Putamen (tissue), 1 donor: ENCODE measurements around the gene GALNS.
A peak's percentile ranks its signal among the peaks of the same experiment; 100 is the strongest.
"Not testable (repeated sequence)": the region's sequence is repeated elsewhere in the genome, so short reads cannot be mapped to it uniquely, and the experiment has no call there.

ENCODE experiments used
- DNase-seq: peaks from one replicate; pipeline ENCODE4 v3.0.0-alpha.2; 2016; ENCODE audit warnings: low spot score

Gene GALNS

DNA sequence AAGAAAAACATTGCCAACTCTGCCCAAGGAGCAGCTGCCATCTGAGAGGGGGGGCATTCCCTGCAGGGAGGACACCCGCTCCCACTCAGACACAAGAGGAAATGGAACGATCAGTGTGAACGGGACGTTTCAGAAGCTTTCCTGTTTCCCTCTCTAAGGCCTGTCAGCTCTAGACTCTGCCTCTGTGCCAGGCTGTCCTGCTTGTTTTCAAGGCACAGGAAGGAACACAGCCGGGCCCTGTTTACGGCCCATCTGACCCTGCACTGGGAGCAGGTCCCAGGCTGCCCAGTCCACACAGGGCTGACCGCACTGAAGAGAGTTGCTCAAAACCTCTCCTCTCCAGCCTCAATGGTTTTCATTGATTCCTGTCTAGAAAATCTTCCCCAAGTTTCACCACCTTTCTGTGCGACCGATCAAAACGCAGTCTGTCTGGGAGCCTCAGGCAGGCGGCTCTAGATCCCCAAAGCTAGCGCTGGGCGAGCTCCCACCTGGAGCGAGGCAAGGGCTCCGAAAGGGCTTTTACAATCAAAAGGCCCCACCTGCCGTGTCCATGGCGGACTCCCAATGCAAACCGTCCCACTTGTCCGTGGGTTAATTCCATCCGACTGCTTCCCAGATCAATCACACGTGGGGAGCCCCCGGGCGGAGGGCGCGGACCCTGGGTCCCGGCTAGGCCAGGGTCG is 73.2 kb downstream of the GALNS start:
- DNase-seq: peak; percentile 53

DNA sequence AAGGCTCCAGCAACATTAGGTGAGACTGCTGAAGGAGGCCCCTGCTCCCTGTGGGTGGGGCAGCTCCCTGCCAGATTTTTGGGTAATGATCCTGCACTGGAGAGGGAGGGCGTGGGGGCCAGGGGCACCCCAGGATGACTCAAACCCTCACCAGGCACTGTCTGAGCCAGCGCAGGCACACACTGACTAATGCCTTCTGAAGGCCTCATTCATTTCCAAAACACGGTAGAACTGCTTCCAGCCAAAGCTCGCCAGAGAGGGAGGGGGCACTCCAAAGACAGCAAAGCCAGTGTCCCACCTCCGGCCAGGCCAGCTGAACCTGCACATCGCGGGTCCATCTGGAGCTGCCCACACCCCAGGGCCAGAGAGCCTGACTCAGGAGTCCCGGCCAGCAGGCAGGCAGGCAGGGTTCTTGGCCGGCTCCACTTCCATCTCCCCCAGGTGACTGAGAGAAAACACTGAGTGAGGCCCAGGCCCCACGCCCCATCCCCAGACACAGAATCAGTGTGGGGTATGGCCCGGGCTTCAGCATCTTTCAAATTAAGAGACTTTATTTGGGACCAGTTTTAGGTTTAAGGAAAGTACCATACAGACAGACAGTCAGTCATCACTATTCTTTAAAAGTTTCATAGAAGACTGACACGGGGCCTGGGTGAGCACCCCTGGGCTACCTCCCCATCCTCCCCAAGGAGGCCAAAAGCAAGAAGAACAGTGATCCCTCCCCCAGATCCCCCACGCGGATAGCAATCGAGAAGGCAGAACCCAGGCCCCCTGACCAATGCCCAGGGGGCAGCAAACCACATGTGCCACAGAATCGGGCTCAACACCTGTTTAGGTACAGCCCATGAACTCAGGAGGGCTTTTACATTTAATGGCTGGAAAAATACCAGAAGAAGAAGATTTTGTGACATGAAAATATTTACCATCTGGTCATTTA is 74.0 kb downstream of the GALNS start:
- DNase-seq: no peak

DNA sequence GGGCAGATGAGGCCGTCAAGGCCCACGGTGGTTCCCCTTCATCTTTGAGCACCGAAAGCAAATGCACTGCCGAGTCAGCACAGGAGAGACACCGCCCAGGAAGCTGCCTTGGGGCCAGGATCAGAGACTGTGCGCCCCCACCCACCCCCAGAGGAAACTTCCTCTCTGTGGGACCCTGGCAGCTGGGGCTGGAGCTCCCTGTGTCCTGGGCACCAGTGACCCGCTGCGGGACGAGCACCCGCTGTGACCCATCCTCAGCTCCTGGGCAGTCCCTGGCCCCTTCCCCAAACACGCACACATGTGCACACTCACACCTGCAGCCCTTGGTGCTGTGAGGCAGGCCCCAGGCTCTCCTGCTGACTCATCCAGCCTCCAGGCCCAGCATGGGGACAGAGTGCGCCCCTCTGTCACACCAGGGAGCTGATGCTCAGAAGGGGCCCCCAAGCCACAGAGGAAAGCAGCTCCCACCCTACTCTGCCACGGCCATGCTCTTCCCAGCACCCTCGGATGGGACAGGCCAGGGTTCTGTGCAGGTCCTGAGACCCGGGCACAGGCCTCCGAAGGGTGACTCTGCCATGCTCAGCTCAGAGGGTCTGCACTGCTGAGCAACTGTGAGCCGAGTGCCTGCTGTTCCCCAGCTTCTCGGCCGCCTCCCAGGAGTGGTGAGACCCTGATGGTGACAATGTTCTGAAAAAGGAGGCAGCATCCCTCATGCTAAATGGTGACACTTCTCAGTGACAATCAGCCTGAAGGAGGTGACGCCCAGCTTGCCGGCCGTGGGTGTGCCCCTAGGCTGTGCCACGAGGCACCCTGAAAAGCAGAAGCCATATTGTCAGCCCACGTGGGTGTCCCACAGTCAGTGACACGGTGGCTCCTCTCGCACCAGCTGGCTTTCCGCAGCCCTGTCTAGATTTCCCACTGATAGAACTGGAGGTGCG is 75.3 kb downstream of the GALNS start:
- no peak for DNase-seq

DNA sequence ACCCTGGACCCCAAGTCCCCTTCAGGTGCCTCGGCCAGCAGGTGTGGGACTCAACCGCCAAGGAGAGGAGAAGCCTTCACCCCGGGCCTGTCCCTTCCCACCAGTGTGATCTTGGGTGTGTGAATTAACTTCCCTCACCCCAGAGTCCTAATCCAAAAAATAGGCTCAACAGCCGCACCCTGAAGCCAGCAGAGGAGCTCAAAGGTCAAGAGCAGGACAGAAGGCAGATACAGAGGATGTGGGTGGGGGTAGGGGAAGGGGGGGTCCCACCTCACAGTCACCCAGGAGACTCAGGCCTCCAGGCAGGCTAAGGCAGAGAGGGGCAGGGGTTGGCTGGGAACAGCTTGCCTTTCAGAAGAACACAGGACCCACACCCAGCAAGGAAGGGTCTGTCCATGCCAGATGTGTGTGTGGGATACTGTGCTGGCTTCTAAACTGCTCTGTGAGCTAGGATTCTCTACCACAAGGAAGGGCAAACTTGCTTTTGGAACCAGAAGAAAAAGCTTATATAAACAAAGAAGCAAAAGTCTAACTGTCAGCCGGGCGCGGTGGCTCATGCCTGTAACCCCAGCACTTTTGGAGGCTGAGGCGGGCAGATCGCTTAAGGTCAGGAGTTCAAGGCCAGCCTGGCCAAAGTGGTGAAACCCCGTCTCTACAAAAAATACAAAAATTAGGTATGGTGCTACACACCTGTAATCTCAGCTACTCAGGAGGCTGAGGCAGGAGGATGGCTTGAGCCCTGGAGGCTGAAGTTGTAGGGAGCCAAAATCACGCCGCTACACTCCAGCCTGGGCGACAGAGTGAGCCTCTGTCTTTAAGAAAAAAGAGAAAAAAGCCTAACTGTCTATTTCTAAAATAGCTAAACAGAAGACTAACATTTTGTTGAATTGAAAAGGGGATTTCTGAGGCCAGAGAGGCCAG is 76.3 kb downstream of the GALNS start:
- no peak for DNase-seq

GRCh38 chr16:88779406-88780141 is 77.2 kb downstream of the GALNS start:
- no peak for DNase-seq

GRCh38 chr16:88778541-88779065 is 78.1 kb downstream of the GALNS start:
- DNase-seq: no peak

DNA sequence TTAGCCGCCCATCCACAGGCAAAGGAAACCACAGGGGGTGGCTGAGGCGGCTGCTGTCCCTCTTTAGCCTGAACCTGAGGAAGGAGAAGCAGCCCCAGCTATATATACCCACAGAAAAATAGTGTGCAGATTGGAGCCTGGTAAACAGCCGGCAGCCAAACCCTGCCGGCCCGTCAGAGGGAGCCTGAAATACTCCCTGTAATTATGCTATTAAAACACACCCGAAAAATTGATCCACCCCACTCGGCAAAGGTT is 78.5 kb downstream of the GALNS start:
- DNase-seq: no peak

DNA sequence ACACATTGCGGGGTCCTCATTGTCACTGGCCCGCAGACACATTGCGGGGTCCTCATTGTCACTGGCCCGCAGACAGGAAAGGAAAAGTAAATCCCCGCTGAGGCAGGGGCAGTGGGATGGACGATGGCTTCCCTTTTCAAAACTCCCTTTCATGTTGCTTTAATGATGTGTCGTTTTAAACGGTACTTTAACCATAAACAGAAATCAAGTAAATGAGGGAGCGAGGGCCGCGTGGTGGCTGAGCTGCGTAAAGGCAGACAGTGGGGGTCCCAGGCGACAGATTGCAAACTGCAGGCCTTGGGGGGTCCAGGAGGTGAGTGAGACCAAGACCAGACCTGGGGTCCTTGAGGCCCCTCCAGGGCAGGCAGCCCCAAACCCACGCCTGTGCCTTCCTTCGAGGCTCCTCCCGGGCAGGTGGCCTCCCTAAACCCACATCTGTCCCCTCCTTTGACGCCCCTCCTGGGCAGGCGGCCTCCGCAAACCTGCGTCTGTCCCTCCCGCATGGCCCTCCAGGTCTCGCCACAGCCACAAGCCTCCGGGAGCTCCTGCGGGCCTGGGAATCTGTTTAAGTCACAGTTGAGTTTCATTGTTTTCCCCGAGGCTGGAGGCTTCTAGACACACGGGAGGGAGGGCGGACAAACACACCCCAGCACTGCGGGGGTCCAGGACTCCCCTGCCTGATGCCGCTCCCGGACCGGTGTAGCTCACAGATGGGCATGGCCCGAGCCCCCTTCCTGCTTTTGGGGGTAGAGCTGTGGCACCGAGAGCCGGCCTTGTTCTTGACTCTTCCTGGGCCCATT is 79.1 kb downstream of the GALNS start:
- no peak for DNase-seq

GRCh38 chr16:88775825-88776224 is 80.9 kb downstream of the GALNS start:
- DNase-seq: no peak

DNA sequence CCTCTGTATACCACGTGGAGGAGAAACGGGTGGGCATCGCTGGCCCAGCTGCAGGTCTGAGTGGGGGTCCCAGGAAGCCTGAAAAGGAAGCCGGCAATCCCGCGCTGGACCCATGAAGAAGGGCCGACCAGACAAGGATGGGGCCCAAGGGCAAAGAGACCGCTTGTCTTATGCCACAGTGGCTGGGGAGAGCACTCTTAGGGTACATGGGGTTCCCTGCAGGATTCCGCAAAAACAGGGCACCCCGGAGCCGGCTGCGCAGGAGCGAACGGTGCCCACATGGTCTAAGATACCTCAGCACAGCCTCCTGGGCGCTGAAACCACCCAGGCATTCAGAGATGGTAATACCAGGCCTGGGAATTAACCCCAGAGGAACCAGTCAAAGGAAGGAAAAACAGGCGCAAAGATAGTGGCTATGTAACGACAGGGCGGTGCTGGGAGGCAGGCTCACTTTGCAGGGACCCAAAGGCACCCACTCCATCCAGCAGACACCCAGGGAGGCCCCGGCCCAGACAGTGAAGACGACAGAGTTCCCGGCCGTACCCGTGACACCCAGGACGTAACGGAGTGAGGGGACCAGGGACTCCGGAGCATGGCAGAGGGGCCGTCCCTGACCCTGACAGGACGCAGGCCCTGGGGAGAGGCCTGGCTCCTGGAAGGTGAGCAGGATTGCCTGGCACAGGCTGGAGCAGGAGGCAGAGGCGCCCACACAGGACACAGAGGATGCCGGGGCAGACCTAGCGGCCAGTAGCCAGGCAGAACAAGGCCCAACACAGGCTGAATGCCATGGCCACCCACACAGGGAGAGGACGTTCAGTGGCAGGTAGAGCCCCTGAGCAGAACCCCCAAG is 82.0 kb downstream of the GALNS start:
- DNase-seq: no peak

DNA sequence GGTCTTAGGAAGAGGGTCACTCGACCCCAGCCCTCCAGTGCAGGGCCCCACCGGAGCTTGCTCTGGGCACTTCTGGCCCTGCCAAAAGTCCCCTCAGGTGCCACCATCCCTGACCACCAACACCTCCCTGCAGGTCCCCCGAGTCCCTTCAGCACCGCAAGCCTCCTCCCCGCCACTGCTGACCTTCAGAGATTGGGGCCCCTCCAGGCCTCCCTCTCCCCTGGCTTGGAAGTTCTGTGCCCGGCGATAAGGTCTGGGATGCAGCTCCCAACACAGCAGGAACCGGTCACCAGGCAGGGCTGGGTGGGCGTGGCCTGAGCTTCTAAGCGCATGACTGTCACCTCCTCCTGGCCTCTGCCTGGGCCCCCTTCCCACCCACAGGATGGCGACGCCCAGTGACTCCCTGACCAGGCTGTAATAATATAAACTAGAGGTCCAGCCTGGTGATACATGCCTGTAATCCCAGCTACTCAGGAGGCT is 82.9 kb downstream of the GALNS start:
- no peak for DNase-seq

DNA sequence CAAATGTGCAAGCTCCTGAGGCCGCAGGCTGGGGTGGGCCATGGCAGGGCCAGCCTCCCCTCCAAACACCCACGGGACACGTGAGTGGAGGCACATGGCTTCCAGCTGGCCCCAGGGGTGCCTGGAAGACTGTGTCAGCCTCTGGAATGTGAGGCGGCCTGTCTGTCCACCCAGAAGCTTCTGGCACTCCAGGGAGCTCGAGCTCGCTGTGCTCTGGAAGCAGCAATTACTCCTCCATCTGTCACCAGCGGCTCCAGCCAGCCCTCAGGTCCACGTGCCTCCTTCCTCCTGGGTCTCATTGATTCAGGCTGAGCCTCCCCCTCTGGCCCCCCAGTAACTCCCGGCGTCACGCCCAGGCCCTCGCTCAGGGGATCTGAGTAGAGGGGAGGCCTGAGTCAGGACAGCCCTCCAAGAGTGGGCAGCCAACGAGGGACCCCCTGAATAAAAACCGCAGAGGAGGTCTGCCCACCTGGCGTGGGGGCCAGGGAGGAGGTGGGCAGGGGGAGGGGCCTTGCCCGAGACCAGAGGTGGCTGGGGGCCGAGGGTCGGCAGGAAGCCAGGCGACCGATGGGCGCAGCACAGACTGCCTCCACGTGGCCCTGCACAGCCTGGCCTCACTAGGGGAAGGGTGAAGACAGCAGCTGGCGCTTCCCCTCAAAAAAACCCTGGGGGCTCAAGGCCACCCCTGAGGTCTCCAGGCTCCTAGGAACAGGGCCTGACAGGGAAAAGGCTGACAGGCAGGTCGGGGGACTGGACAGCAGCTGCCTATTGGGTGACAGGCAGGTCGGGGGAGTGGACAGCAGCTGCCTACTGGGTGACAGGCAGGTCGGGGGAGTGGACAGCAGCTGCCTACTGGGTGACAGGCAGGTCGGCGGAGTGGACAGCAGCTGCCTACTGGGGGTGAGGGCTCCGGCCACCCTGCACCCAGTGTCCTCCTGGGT is 83.6 kb downstream of the GALNS start:
- DNase-seq: no peak

- not testable (repeated sequence) for DNase-seq
Observed at GRCh38 chr16:88771781-88772180, 85.0 kb downstream of the GALNS start.

DNA sequence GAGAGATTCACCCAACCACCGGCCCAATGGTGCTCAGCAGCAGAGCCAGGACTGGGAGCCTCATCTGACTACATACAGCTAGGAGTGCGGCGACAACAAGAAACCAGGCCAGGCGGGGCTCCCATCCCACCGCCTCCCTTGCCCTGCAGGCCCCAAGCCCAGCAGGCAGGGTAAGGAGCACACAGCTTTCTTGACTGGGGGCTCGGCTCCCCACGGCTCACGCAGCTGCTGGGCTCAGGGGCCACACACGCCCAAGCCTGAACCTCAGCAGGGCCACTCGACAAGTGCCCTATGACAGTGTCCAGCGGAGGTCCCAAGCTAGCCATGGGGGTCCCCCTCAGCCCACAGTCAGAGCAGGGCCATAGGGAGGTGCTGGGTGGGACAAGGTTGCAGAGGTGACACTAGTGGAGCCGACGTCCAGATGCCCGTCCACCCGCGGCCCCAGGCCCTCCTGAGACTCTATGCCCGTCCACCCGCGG is 85.4 kb downstream of the GALNS start:
- no peak for DNase-seq

GRCh38 chr16:88770461-88771293 is 86.1 kb downstream of the GALNS start:
- no peak for DNase-seq
